H1 (cell line): ENCODE measurements around the gene HOXD12. TPM values are rescaled to one million over a fixed set of nuclear protein-coding genes. Genes with fewer than 3 reads are reported as not detected.
A peak's percentile ranks its signal among the peaks of the same experiment; 100 is the strongest.

Experiments used
- CTCF ChIA-PET: fragments of 300-600 bp; sonication (Branson Sonifier 250); formaldehyde crosslinking; loops from one replicate; lab custom pipeline; 2021; ENCODE audit not compliant: partially characterized antibody; lab: Charles Lee
- POLR2A ChIA-PET: fragments of 300-600 bp; sonication (Branson Sonifier 250); formaldehyde crosslinking; loops from one replicate; lab custom pipeline; 2021; ENCODE audit warnings: inconsistent platforms; ENCODE audit not compliant: partially characterized antibody; lab: Charles Lee
- DNase-seq, 2 experiments: peaks; one replicate each; pipeline versions ENCODE4 v3.0.0 to v3.0.0-alpha.2; 2010 to 2022; ENCODE audit warnings: low spot score in 2 of 2, low read depth in 1 of 2, mixed read lengths in 1 of 2
- FAIRE-seq: peaks from 2 replicates; lab custom pipeline; 2011; peaks lifted over from hg19 to GRCh38; lab: Jason Lieb, UNC
- H2AFZ ChIP-seq: 2 replicates; pipeline ENCODE4 v1.8.1; 2012; ENCODE audit warnings: low read length, inconsistent platforms
- H2AK5ac ChIP-seq: 2 replicates; pipeline ENCODE4 v1.6.1; 2013; ENCODE audit warnings: low read depth, low read length
- H2BK120ac ChIP-seq: replicated peaks from 2 replicates; pipeline ENCODE3; 2013; ENCODE audit warnings: low read depth, low read length, inconsistent platforms
- H2BK12ac ChIP-seq: 2 replicates; pipeline ENCODE4 v1.6.1; 2013; ENCODE audit warnings: low read depth, low read length
- H2BK15ac ChIP-seq: 2 replicates; pipeline ENCODE4 v1.6.1; 2013; ENCODE audit warnings: low read length
- H2BK20ac ChIP-seq: 2 replicates; pipeline ENCODE4 v1.6.1; 2013; ENCODE audit warnings: low read length
- H2BK5ac ChIP-seq: 2 replicates; pipeline ENCODE4 v1.6.1; 2013; ENCODE audit warnings: low read depth, low read length
- H3K14ac ChIP-seq: 2 replicates; pipeline ENCODE4 v1.6.1; 2013; ENCODE audit warnings: inconsistent platforms; ENCODE audit not compliant: insufficient read length
- H3K18ac ChIP-seq: 2 replicates; pipeline ENCODE4 v1.6.1; 2013; ENCODE audit warnings: low read length; ENCODE audit errors: extremely low read depth
- H3K23ac ChIP-seq: 2 replicates; pipeline ENCODE4 v1.6.1; 2013; ENCODE audit warnings: inconsistent platforms; ENCODE audit not compliant: insufficient read length
- H3K23me2 ChIP-seq: 2 replicates; pipeline ENCODE4 v1.6.1; 2013; ENCODE audit warnings: low read depth, low read length
- H3K27ac ChIP-seq: 2 replicates; pipeline ENCODE4 v1.6.1; 2011; ENCODE audit warnings: low read depth, low read length, inconsistent platforms
- H3K27me3 ChIP-seq, 4 experiments: replicated peaks in 1 of 4; 1 replicate in 1 of 4; 2 replicates in 3 of 4; pipeline versions ENCODE4 v1.6.1 to v1.8.1; 2011 to 2013; ENCODE audit warnings: low read length in 3 of 4, mild to moderate bottlenecking in 3 of 4, inconsistent platforms in 2 of 4, mixed read lengths in 2 of 4, moderate library complexity in 1 of 4; ENCODE audit not compliant: control insufficient read depth in 3 of 4, insufficient read depth in 3 of 4; ENCODE audit errors: extremely low read depth in 1 of 4
- H3K36me3 ChIP-seq, 4 experiments: 2 replicates each; pipeline versions ENCODE4 v1.6.1 to v1.8.1; 2011 to 2013; ENCODE audit warnings: mild to moderate bottlenecking in 4 of 4, low read length in 3 of 4, moderate library complexity in 2 of 4, control low read depth in 1 of 4, inconsistent platforms in 1 of 4; ENCODE audit not compliant: insufficient read depth in 4 of 4, control insufficient read depth in 2 of 4
- H3K4ac ChIP-seq: replicated peaks from 2 replicates; pipeline ENCODE3; 2013; ENCODE audit warnings: low read length, low read depth, mixed read lengths, inconsistent platforms; ENCODE audit not compliant: insufficient read length
- H3K4me1 ChIP-seq, 4 experiments: replicated peaks in 1 of 4; 1 replicate in 1 of 4; 2 replicates in 3 of 4; pipeline versions ENCODE4 v1.6.1 to v1.8.1; 2011 to 2013; ENCODE audit warnings: low read length in 3 of 4, inconsistent platforms in 2 of 4, mixed read lengths in 1 of 4; ENCODE audit not compliant: insufficient read depth in 4 of 4, control insufficient read depth in 3 of 4
- H3K4me2 ChIP-seq, 2 experiments: 2 replicates each; pipeline versions ENCODE4 v1.6.1 to v1.8.1; 2011 to 2013; ENCODE audit warnings: low read depth in 2 of 2, low read length in 2 of 2, control low read depth in 1 of 2, inconsistent platforms in 1 of 2, mild to moderate bottlenecking in 1 of 2; ENCODE audit not compliant: insufficient read depth in 1 of 2
- H3K4me3 ChIP-seq, 4 experiments: fragments of 200-600, 300-600 bp in 1 of 4; sonication (generic), shearing (Covaris generic), sonication (Bioruptor Twin) in 1 of 4; 2 replicates each; pipeline versions ENCODE4 v1.5.1 to v1.8.1; 2011 to 2016; ENCODE audit warnings: low read length in 4 of 4, low read depth in 3 of 4, control low read depth in 2 of 4, inconsistent platforms in 2 of 4, mild to moderate bottlenecking in 2 of 4, mixed read lengths in 1 of 4, moderate library complexity in 1 of 4; ENCODE audit not compliant: insufficient read depth in 2 of 4; ENCODE audit errors: extremely low read depth in 1 of 4
- H3K56ac ChIP-seq: replicated peaks from 2 replicates; pipeline ENCODE3; 2013; ENCODE audit warnings: low read depth, mild to moderate bottlenecking, mixed read lengths, low read length, inconsistent platforms; ENCODE audit not compliant: insufficient read length
- H3K79me1 ChIP-seq: 2 replicates; pipeline ENCODE4 v1.6.1; 2013; ENCODE audit warnings: low read depth, low read length, control low read depth
- H3K79me2 ChIP-seq, 2 experiments: 2 replicates each; pipeline versions ENCODE4 v1.6.1 to v1.8.1; 2012 to 2013; ENCODE audit warnings: low read length in 2 of 2, mild to moderate bottlenecking in 2 of 2, inconsistent platforms in 1 of 2; ENCODE audit not compliant: insufficient read depth in 2 of 2, control insufficient read depth in 1 of 2
- H3K9ac ChIP-seq, 4 experiments: replicated peaks in 1 of 4; 1 replicate in 1 of 4; 2 replicates in 3 of 4; pipeline versions ENCODE4 v1.6.1 to v1.8.1; 2011 to 2013; ENCODE audit warnings: low read depth in 3 of 4, low read length in 3 of 4, control low read depth in 2 of 4, mild to moderate bottlenecking in 2 of 4, moderate library complexity in 2 of 4, inconsistent platforms in 1 of 4; ENCODE audit errors: extremely low read depth in 1 of 4
- H3K9me3 ChIP-seq, 2 experiments: 2 replicates each; pipeline versions ENCODE4 v1.6.1 to v1.8.1; 2012 to 2013; ENCODE audit warnings: mild to moderate bottlenecking in 2 of 2, moderate library complexity in 2 of 2, control low read depth in 1 of 2, inconsistent platforms in 1 of 2, low read depth in 1 of 2, low read length in 1 of 2, mixed read lengths in 1 of 2; ENCODE audit not compliant: insufficient read depth in 2 of 2
- H4K20me1 ChIP-seq, 2 experiments: replicated peaks in 1 of 2; 2 replicates each; pipeline versions ENCODE3 to v1.8.1; 2011 to 2013; ENCODE audit warnings: inconsistent platforms in 2 of 2, low read length in 2 of 2, mild to moderate bottlenecking in 1 of 2; ENCODE audit not compliant: insufficient read depth in 2 of 2, control insufficient read depth in 1 of 2
- H4K5ac ChIP-seq: 2 replicates; pipeline ENCODE4 v1.6.1; 2013; ENCODE audit warnings: low read length, low read depth, mixed read lengths, inconsistent platforms; ENCODE audit not compliant: insufficient read length
- H4K8ac ChIP-seq: 2 replicates; pipeline ENCODE4 v1.8.0; 2013; ENCODE audit warnings: mild to moderate bottlenecking, moderate library complexity, low read length, inconsistent platforms; ENCODE audit not compliant: insufficient read depth; ENCODE audit errors: extremely low read depth
- H4K91ac ChIP-seq: replicated peaks from 2 replicates; pipeline ENCODE3; 2013; ENCODE audit warnings: low read length, mixed read lengths, inconsistent platforms; ENCODE audit not compliant: insufficient read length
- HDAC6 ChIP-seq: IDR thresholded peaks from one replicate; pipeline ENCODE4 v1.7.1; 2012; ENCODE audit warnings: low read depth, mild to moderate bottlenecking, inconsistent platforms, low read length, moderate library complexity
- RAD21 ChIP-seq, 2 experiments: IDR thresholded peaks in 1 of 2; conservative IDR thresholded peaks in 1 of 2; 2 replicates each; pipeline ENCODE4 v1.6.1; 2011; ENCODE audit warnings: low read depth in 2 of 2, low read length in 2 of 2, improper control_type of control experiment in 1 of 2, inconsistent platforms in 1 of 2, mild to moderate bottlenecking in 1 of 2, moderate library complexity in 1 of 2
- WGBS, 2 experiments: shearing (Covaris generic) in 1 of 2; methylation state at CpG; one replicate each; pipeline versions ENCODE4 v1.1.6 to v1.1.7; 2013 to 2015; ENCODE audit warnings: low lambda C conversion rate in 2 of 2, mixed read lengths in 2 of 2, inconsistent platforms in 1 of 2, low coverage in 1 of 2, missing lambda C conversion rate in 1 of 2; ENCODE audit not compliant: insufficient replicate concordance in 2 of 2, insufficient coverage in 1 of 2, insufficient read length in 1 of 2; ENCODE audit errors: extremely low coverage in 1 of 2, missing lambda C conversion rate in 1 of 2; 5-methylcytosine and 5-hydroxymethylcytosine counted together
- polyA plus RNA-seq, 7 experiments: library from polyadenylated mRNA; depleted of rRNA in 3 of 7; stranded (reverse) in 5 of 7; unstranded in 2 of 7; fragments of >200 nt in 5 of 7; fragments of 200-250 nt in 2 of 7; gene quantifications; 1 replicate in 5 of 7; 2 replicates in 1 of 7; 4 replicates in 1 of 7; pipeline versions ENCODE4 v1.2.1 to v1.2.3, GENCODE V29; 2011 to 2013; ENCODE audit warnings: missing spikeins in 2 of 7, mixed read lengths in 2 of 7
- total RNA-seq: library from RNA; stranded (reverse); fragmentation: NEBNext Ultra II Directional; extraction: Animal tissue kit (Norgen Biotek cat#: 25700); gene quantifications from 2 replicates; pipeline ENCODE4 v1.2.1, GENCODE V29; 2021
- TF ChIP-seq, protein P1 (sequence below), 3 experiments: IDR thresholded peaks; 1 replicate in 2 of 3; 2 replicates in 1 of 3; pipeline versions ENCODE4 v1.5.1 to v1.6.1; 2011; ENCODE audit warnings: low read length in 3 of 3, mild to moderate bottlenecking in 3 of 3, inconsistent platforms in 2 of 3, low read depth in 1 of 3, moderate library complexity in 1 of 3; ENCODE audit not compliant: insufficient read depth in 1 of 3; ENCODE audit errors: control extremely low read depth in 1 of 3

Gene HOXD12
- total and polyA plus RNA-seq, 2 of the 8 experiments (the other 6 are each of a cell fraction or from before 2014, with no cell fraction given), result not detected

- Histone ChIP-seq H3K27ac (no peak overlapping the region), H3K18ac (no peak overlapping the region), H3K14ac (no peak overlapping the region), H3K4me2 (no peak overlapping the region; a peak in 1 of 4 replicates), H3K36me3 (peaks cover 0 to 25% (median 0%) of the 10 kb centered on the region in 4 experiments; a peak in 1 of 8 replicates), H3K23me2 (peaks cover 2% of the 10 kb centered on the region; the same call in 1 of the 2 replicates), H3K23ac (no peak overlapping the region), H3K4me3 (no peak overlapping the region), H4K20me1 (peaks cover 15 to 21% of the 10 kb centered on the region in 2 experiments), H4K5ac (no peak overlapping the region), H2AFZ (no peak overlapping the region), H2BK120ac (no peak overlapping the region), H2BK20ac (no peak overlapping the region), H4K91ac (no peak overlapping the region), H2AK5ac (no peak overlapping the region), H3K79me1 (no peaks in the 10 kb centered on the region), H3K56ac (no peak overlapping the region), H3K4me1 (peaks cover 0 to 14% (median 9%) of the 10 kb centered on the region in 4 experiments; a peak in 6 of 7 replicates), H3K9me3 (no peaks in the 10 kb centered on the region; a peak in 1 of 4 replicates), H3K4ac (no peak overlapping the region), H2BK12ac (no peak overlapping the region), H2BK15ac (no peak overlapping the region), H3K79me2 (no peaks in the 10 kb centered on the region), H4K8ac (no peak overlapping the region), H2BK5ac (no peak overlapping the region), H3K9ac (no peak overlapping the region), H3K27me3 (peaks cover 94 to 100% (median 98%) of the 10 kb centered on the region in 4 experiments)
- ChIA-PET CTCF (interaction anchor here (0.6 to 6.2 kb wide), 48 partner anchors 11 to 1548 kb away, joined by 3 to 72 read pairs (median 4); partner anchors contain the start of genes HOXD10 and HOXD4), POLR2A (no interaction called here)
- FAIRE-seq (peak; percentile 19), DNase-seq (peak in 1 of 2 experiments; percentile 83)
- 10% methylated on average over 13 of the region's 13 CpGs; no CpG with 5 or more reads in 1 of the 2 experiments for WGBS, 2 experiments
- TF ChIP-seq RAD21 (IDR thresholded peaks at IDR 0.05 in 1 of 2, conservative IDR thresholded peaks at IDR 0.05 in 1 of 2; ENCODE audit: low read depth in 2 of 2, low read length in 2 of 2) (peak; percentile 85 to 86), HDAC6 (no peak)
- TF ChIP-seq, protein P1, sequence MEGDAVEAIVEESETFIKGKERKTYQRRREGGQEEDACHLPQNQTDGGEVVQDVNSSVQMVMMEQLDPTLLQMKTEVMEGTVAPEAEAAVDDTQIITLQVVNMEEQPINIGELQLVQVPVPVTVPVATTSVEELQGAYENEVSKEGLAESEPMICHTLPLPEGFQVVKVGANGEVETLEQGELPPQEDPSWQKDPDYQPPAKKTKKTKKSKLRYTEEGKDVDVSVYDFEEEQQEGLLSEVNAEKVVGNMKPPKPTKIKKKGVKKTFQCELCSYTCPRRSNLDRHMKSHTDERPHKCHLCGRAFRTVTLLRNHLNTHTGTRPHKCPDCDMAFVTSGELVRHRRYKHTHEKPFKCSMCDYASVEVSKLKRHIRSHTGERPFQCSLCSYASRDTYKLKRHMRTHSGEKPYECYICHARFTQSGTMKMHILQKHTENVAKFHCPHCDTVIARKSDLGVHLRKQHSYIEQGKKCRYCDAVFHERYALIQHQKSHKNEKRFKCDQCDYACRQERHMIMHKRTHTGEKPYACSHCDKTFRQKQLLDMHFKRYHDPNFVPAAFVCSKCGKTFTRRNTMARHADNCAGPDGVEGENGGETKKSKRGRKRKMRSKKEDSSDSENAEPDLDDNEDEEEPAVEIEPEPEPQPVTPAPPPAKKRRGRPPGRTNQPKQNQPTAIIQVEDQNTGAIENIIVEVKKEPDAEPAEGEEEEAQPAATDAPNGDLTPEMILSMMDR (IDR thresholded peaks at IDR 0.05; ENCODE audit: control extremely low read depth in 1 of 3, insufficient read depth in 1 of 3, low read depth in 1 of 3, low read length in 3 of 3), result peak; percentile 31 to 74 (median 68)
These were observed 27.6 kb downstream of the HOXD12 start for GRCh38 chr2:176126929-176127773.
